GM12873 (cell line): ENCODE data around the gene TPH2.

Experiments
- CTCF ChIP-seq: IDR thresholded peaks from 2 replicates; pipeline ENCODE4 v1.5.1; 2012; ENCODE audit warnings: low read depth, mild to moderate bottlenecking, moderate library complexity, low read length, control low read depth; ENCODE audit not compliant: insufficient read depth; ENCODE audit errors: missing control alignments

TPH2 gene

GRCh38 chr12:71940068-71940467, 1.4 kb downstream of the TPH2 start:
- no peak for TF ChIP-seq CTCF

- no peak for TF ChIP-seq CTCF
Measured at GRCh38 chr12:71941174-71941573, 2.5 kb downstream of the TPH2 start.

GRCh38 chr12:71942259-71942658, 3.6 kb downstream of the TPH2 start:
- no peak for TF ChIP-seq CTCF

- TF ChIP-seq CTCF: no peak
Measured at GRCh38 chr12:71942703-71943102, 4.1 kb downstream of the TPH2 start.

- TF ChIP-seq CTCF: no peak
Measured at GRCh38 chr12:71945121-71945520, 6.5 kb downstream of the TPH2 start.

GRCh38 chr12:71945883-71946282, 7.2 kb downstream of the TPH2 start:
- TF ChIP-seq CTCF: no peak

GRCh38 chr12:71947645-71948105, 9.0 kb downstream of the TPH2 start:
- no peak for TF ChIP-seq CTCF
